GM19452 (cell line): ENCODE results near the gene CHAMP1.
A peak's percentile ranks its signal among the peaks of the same experiment; 100 is the strongest.

Experiments
- ATAC-seq: cut with Tn5 transposase; IDR thresholded peaks from one replicate; pipeline ENCODE4 v1.9.1; 2021; ENCODE audit not compliant: unreplicated experiment

Gene CHAMP1

GRCh38 chr13:114314074-114314912 lies at the start of gene CHAMP1:
TSS of gene CHAMP1 (plus strand) at chr13:114314503. CDS start at chr13:114323843, 9,340 bp downstream.
- ATAC-seq, result peak; percentile 82

DNA sequence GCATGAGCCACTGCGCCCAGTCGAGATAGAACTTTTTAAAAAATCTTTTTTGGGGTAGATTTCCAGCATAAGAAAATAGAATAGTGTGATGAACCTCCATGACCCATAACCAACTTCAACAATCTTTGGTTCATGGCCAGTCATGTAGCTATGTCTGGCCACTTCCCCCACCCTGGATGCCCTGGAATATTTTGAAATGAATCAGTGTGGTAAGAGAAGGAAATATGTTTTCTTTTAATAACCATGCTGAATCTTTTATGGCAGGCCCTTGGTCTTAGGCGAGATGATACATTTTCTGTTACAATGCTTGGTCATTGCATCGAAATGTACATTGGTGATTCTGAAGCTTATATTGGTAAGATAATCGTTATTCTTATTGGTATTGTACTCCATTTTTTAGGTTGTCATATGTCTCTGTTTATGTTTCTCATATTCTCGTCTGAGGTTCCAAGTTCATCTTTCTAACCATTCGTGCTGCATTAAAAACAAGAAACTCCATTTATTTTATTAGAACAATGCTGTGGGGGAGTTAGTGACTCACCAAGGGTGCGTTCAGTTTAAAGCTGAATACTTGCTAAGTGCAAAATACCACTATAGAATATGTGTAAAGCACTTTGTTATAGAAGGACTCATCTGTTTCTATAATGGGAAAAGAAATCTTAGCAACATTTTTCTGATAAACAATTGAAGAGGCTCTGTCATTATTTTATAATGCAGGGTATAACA lies 49.3 kb upstream of the CHAMP1 start:
- no peak for ATAC-seq

- ATAC-seq, result no peak
These were observed 48.1 kb upstream of the CHAMP1 start for GRCh38 chr13:114266241-114266640.

DNA sequence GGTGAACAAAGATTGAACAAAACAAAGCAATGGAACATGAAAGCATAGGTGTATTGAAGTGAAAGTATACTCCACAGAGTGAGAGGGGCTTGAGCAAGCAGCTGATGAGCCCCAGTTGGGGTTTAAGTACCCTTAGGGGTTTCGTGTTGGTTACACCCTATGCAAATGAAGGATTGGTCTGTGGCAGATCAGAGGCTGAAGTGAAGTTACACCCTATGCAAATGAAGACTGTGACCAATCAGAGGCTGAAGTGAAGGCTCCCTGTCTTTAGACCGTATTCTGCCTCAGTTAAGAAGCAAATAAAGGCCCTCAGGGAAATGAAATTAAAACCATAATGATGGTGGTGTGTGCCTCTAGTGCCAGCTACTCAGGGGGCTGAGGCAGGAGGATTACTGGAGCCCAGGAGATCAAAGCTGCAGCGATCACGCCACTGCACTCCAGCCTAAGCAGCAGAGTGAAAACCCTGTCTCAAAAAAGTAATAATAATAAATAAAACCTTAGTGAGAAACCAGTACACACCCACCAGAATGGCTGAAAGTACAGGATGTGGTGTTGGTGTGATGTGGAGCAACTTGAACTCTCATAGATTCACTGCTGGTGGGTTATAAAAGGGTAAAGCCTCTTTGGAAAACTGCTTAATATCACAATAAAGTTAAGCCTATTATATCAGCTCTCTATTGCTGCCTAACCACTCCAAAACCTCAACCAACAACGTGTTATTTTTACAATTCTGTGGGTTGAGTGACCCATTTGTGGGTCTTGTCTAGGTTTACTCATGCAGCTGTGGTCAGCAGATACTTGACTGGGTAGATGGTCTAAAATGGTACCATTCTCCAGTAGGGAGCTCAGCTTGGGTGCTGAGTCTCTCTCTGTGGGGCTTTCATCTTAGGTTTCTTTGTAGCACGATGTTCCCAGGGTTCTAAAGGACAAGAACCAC lies 45.7 kb upstream of the CHAMP1 start:
- no peak for ATAC-seq

- no peak for ATAC-seq
These were observed 45.0 kb upstream of the CHAMP1 start for GRCh38 chr13:114269281-114269770.

- ATAC-seq, result no peak
These were observed 41.3 kb upstream of the CHAMP1 start for GRCh38 chr13:114272977-114273376.

GRCh38 chr13:114275304-114275703 lies 39.0 kb upstream of the CHAMP1 start:
- ATAC-seq, result no peak

- no peak for ATAC-seq
These were observed 35.2 kb upstream of the CHAMP1 start for GRCh38 chr13:114279146-114279545.

DNA sequence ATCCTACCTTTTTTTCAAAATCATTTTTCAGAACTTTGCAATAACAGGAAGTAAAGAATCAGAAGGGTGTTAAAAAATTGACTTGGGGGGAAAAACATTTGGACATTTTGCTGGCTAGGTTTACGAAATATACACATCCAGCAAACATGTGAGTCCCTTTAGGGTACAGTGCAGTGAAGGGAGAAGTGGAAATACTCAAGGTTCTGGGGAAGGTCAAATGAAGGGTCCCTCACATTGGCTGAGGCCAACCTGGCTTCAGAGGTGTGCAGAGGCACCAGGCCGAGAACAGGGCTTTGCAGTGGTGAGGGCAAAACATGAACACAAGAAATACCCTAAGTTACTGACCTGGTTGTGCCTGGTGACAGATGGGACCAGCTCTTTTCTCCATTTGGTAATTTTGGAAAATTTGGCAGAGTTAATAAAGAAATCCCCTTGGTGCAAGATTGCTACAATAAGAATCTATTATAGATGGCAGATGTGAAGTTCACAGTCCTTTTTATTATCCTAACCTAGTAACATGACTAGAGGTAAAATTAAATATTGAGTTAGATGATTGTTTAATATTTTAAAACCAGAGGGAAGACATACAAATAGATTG lies 34.4 kb upstream of the CHAMP1 start:
- ATAC-seq, result no peak

DNA sequence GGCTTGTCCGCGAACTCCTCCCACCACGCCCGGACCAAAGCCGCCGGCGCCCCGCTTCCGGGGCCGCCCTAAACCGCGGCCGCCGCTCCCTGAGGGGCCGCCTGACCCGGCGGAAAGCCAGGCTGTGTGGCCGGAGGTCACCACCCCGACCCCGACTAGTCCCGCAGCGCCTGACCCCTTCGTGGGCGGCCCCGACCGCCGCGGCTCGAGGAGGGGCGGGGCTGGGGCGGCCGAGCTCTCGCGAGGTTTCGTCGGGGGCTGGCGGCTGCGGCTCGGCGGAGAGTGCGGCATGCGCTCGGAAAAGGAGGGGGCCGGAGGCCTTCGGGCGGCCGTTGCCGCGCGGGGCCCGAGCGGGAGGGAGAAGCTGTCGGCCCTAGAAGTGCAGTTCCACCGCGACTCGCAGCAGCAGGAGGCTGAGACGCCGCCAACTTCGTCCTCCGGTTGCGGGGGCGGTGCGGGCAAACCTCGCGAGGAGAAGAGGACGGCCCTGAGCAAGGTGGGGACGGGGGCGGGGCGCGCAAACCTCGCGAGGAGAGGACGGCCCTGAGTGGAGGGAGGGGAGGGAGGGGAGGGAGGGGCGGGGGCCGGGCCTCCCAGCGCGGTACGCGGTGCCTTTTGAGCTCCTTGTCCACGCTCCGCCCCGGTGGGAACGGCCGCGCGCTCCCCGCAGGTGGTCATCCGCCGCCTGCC lies 32.8 kb upstream of the CHAMP1 start, which contains the start of gene UPF3A:
Gene UPF3A, plus strand, starts transcription at position 251 of the 690 bp plus-strand sequence. Its CDS starts 39 bp downstream, at position 290.
- ATAC-seq, result peak; percentile 70

- ATAC-seq, result peak; percentile 65
These were observed 32.1 kb upstream of the CHAMP1 start for GRCh38 chr13:114282041-114282670.

GRCh38 chr13:114283576-114283975 lies 30.7 kb upstream of the CHAMP1 start:
- no peak for ATAC-seq

GRCh38 chr13:114284680-114285079 lies 29.6 kb upstream of the CHAMP1 start:
- ATAC-seq, result no peak

DNA sequence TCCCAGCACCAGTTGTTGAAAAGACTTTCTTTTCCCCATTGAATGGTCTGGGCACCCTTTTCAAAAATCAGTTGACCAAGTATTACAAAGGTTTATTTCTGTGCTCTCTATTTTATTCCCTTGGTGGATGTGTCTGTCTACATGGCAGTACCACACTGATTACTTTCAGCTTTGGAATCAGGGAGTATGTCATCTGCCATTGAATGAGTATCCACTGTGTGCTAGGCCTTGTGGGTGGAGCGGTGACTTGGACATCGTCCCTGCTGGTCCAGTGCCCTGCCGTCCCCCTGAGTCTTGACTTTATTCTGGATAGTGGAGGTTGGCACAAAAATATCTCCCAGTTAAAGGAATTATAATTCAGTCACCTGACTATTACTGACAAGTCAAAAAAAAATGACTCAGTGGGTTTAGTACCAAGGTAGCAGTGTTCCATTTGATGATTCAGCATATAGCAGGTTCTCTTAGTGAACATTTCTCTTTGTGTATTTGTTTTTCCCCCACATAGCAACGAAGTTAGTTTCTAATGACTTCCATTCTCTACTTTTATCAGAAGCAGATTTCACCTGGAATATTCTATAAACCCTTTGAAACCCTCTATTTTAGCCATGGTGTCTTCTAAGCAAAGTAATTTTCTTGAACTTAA lies 29.0 kb upstream of the CHAMP1 start:
- no peak for ATAC-seq

DNA sequence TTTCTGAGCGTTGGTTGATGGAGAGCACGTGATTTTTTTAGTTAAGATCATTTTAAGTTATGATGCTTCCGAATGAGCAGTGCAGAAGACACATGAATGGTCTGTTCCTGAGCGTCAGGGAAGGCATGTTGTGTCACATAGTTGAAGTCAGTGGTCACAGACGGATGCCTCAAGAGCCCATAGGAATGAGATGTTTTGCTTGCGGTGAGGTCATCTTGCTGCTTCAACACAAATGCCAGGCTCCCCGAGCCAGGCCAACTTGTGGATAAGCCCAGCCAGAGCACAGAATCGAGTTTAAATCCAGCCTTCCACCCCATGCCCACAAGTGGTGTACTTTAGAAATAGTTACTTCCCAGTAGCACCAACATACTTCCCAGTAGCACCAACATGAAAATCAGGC lies 27.5 kb upstream of the CHAMP1 start:
- no peak for ATAC-seq

GRCh38 chr13:114288157-114288591 lies 26.1 kb upstream of the CHAMP1 start:
- no peak for ATAC-seq

DNA sequence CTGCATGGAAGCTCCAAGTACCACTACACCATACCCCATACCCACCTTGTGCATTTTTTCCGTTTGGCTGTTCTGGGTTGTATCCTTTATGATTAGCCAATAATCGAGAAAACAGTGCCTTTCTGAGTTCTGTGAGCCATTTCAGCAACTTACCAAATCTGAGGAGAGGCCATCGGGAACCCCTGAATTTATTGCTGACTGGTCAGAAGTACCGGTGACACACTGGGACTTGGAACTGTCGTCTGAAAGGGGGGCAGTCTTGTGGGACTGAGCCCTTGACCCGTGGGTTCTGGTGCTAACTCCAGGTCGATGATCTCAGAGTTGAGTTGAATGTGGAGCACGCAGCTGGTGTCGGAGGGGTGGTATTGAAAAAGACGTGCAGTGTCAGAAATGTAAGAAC lies 17.9 kb upstream of the CHAMP1 start:
- no peak for ATAC-seq

DNA sequence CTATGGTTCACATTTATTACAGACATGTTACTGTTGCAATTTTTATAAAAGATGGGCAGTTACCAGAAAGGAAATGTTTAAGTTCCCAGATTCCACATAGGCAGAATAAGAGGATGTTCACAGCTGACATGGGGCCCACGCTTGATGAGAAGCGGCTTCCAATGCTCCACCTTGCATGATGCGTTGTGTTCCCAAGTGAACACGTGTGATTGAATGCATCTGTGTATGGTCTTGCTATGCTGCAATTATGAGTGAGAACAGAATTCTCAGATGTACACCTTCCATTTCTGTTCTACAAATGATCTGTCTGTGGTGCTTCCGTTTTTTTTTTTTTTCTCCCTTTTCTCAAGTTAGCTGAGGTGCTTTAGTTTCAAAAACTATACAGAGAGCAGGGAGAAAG lies 17.4 kb upstream of the CHAMP1 start:
- no peak for ATAC-seq

GRCh38 chr13:114298866-114299265 lies 15.4 kb upstream of the CHAMP1 start:
- no peak for ATAC-seq
